H9 (cell line): ENCODE results near the gene GALC. TPM values are rescaled to one million over a fixed set of nuclear protein-coding genes. Genes with fewer than 3 reads are reported as not detected.

ENCODE experiments used
- DNase-seq: peaks from one replicate; pipeline ENCODE4 v3.0.0-alpha.2; 2017
- H2AFZ ChIP-seq: one replicate; pipeline ENCODE4 v1.6.1; 2013; ENCODE audit warnings: mild to moderate bottlenecking, low read length, control low read depth, moderate library complexity
- H2AK5ac ChIP-seq: 2 replicates; pipeline ENCODE4 v1.6.1; 2013; ENCODE audit warnings: low read length, control low read depth, mixed read lengths; ENCODE audit not compliant: insufficient read length
- H2BK120ac ChIP-seq: one replicate; pipeline ENCODE4 v1.6.1; 2013; ENCODE audit warnings: low read depth, mild to moderate bottlenecking, low read length, control low read depth, inconsistent platforms; ENCODE audit not compliant: poor library complexity, severe bottlenecking
- H2BK12ac ChIP-seq: 2 replicates; pipeline ENCODE4 v1.6.1; 2013; ENCODE audit warnings: low read length, control low read depth, mixed read lengths, low read depth; ENCODE audit not compliant: insufficient read length
- H2BK15ac ChIP-seq: 2 replicates; pipeline ENCODE4 v1.6.1; 2013; ENCODE audit warnings: low read depth, low read length, control low read depth
- H2BK20ac ChIP-seq: one replicate; pipeline ENCODE4 v1.6.1; 2013; ENCODE audit warnings: low read depth, mild to moderate bottlenecking, low read length, control low read depth, inconsistent platforms; ENCODE audit not compliant: poor library complexity, severe bottlenecking
- H2BK5ac ChIP-seq: 2 replicates; pipeline ENCODE4 v1.6.1; 2013; ENCODE audit warnings: low read length, control low read depth, mixed read lengths; ENCODE audit not compliant: insufficient read length
- H3K14ac ChIP-seq: 2 replicates; pipeline ENCODE4 v1.6.1; 2013; ENCODE audit warnings: low read length, control low read depth; ENCODE audit not compliant: insufficient read depth
- H3K18ac ChIP-seq: 2 replicates; pipeline ENCODE4 v1.6.1; 2013; ENCODE audit warnings: low read depth, mild to moderate bottlenecking, mixed read lengths, low read length, control low read depth; ENCODE audit not compliant: insufficient read length
- H3K23ac ChIP-seq: 2 replicates; pipeline ENCODE4 v1.6.1; 2013; ENCODE audit warnings: low read length, control low read depth, mixed read lengths, low read depth; ENCODE audit not compliant: insufficient read length
- H3K23me2 ChIP-seq: 2 replicates; pipeline ENCODE4 v1.6.1; 2013; ENCODE audit warnings: low read depth, mild to moderate bottlenecking, mixed read lengths, low read length, control low read depth; ENCODE audit not compliant: insufficient read length, poor library complexity, severe bottlenecking
- H3K27ac ChIP-seq: 2 replicates; pipeline ENCODE4 v1.5.1; 2013; ENCODE audit warnings: low read length, control low read depth, mixed read lengths, low read depth; ENCODE audit not compliant: insufficient read length
- H3K27me3 ChIP-seq: 2 replicates; pipeline ENCODE4 v1.6.1; 2013; ENCODE audit warnings: low read length, control low read depth, inconsistent platforms; ENCODE audit not compliant: insufficient read depth
- H3K4ac ChIP-seq: 2 replicates; pipeline ENCODE4 v1.6.1; 2013; ENCODE audit warnings: low read depth, mild to moderate bottlenecking, control low read depth, inconsistent platforms, low read length, moderate library complexity
- H3K4me1 ChIP-seq: 2 replicates; pipeline ENCODE4 v1.6.1; 2013; ENCODE audit warnings: low read length, control low read depth, inconsistent platforms; ENCODE audit not compliant: insufficient read depth
- H3K4me2 ChIP-seq: 2 replicates; pipeline ENCODE4 v1.6.1; 2013; ENCODE audit warnings: low read length, control low read depth, mixed read lengths; ENCODE audit not compliant: insufficient read length, insufficient read depth
- H3K56ac ChIP-seq: 2 replicates; pipeline ENCODE4 v1.6.1; 2013; ENCODE audit warnings: low read depth, mild to moderate bottlenecking, mixed read lengths, low read length, control low read depth; ENCODE audit not compliant: insufficient read length
- H3K79me1 ChIP-seq: 2 replicates; pipeline ENCODE4 v1.6.1; 2013; ENCODE audit warnings: low read depth, mild to moderate bottlenecking, moderate library complexity, low read length, control low read depth, inconsistent platforms; ENCODE audit not compliant: insufficient read depth, poor library complexity, severe bottlenecking
- H3K79me2 ChIP-seq: 2 replicates; pipeline ENCODE4 v1.6.1; 2013; ENCODE audit warnings: low read length, control low read depth, inconsistent platforms; ENCODE audit not compliant: insufficient read depth
- H3K9ac ChIP-seq: 2 replicates; pipeline ENCODE4 v1.6.1; 2013; ENCODE audit warnings: low read length, control low read depth, mixed read lengths; ENCODE audit not compliant: insufficient read length; ENCODE audit errors: extremely low read depth
- H3K9me3 ChIP-seq: one replicate; pipeline ENCODE4 v1.6.1; 2013; ENCODE audit warnings: low read depth, low read length, inconsistent platforms; ENCODE audit not compliant: control insufficient read depth
- H3T11ph ChIP-seq: one replicate; pipeline ENCODE4 v1.6.1; 2013; ENCODE audit warnings: mild to moderate bottlenecking, low read length, control low read depth, inconsistent platforms
- H4K20me1 ChIP-seq: one replicate; pipeline ENCODE4 v1.6.1; 2013; ENCODE audit not compliant: control insufficient read depth, insufficient read length, insufficient read depth
- H4K5ac ChIP-seq: 2 replicates; pipeline ENCODE4 v1.6.1; 2013; ENCODE audit warnings: low read depth, mild to moderate bottlenecking, mixed read lengths, low read length, control low read depth; ENCODE audit not compliant: insufficient read length
- H4K8ac ChIP-seq: replicated peaks from 2 replicates; pipeline ENCODE4 v1.6.1; 2013; ENCODE audit warnings: low read length, control low read depth, mixed read lengths, low read depth; ENCODE audit not compliant: insufficient read length
- H4K91ac ChIP-seq: 2 replicates; pipeline ENCODE4 v1.6.1; 2013; ENCODE audit warnings: low read depth, mild to moderate bottlenecking, moderate library complexity, mixed read lengths, low read length, control low read depth; ENCODE audit not compliant: insufficient read length
- H3K27ac Mint-ChIP-seq, 3 experiments: 2 replicates in 2 of 3; 3 replicates in 1 of 3; pipeline ENCODE4 v1.8.0; 2020 to 2021; ENCODE audit warnings: mixed read lengths in 3 of 3, mild to moderate bottlenecking in 1 of 3, moderate library complexity in 1 of 3
- H3K27me3 Mint-ChIP-seq: 2 replicates; pipeline ENCODE4 v1.8.0; 2021; ENCODE audit warnings: low read depth, mild to moderate bottlenecking, moderate library complexity, mixed read lengths
- H3K36me3 Mint-ChIP-seq, 3 experiments: 2 replicates in 2 of 3; 3 replicates in 1 of 3; pipeline ENCODE4 v1.8.0; 2020 to 2021; ENCODE audit warnings: low read depth in 3 of 3, mixed read lengths in 3 of 3; ENCODE audit not compliant: insufficient read depth in 1 of 3
- H3K4me1 Mint-ChIP-seq, 2 experiments: 2 replicates each; pipeline ENCODE4 v1.8.0; 2020; ENCODE audit warnings: mixed read lengths in 2 of 2
- H3K4me3 Mint-ChIP-seq, 2 experiments: 2 replicates in 1 of 2; 3 replicates in 1 of 2; pipeline ENCODE4 v1.8.0; 2020 to 2021; ENCODE audit warnings: mild to moderate bottlenecking in 2 of 2, mixed read lengths in 2 of 2, moderate library complexity in 1 of 2
- H3K9me3 Mint-ChIP-seq, 2 experiments: 2 replicates in 1 of 2; 3 replicates in 1 of 2; pipeline ENCODE4 v1.8.0; 2020; ENCODE audit warnings: mild to moderate bottlenecking in 2 of 2, mixed read lengths in 2 of 2, moderate library complexity in 1 of 2
- CTCF ChIP-seq: fragments of 200-600 bp; sonication (generic); conservative IDR thresholded peaks from 3 replicates; pipeline ENCODE4 v1.8.0; 2021; ENCODE audit warnings: antibody characterized with exemption, mild to moderate bottlenecking
- WGBS: extraction: QIAGEN DNeasy Blood & Tissue Kit; methylation state at CpG from one replicate; pipeline ENCODE4 v1.1.7; 2013; ENCODE audit warnings: missing lambda C conversion rate, low lambda C conversion rate, mixed read lengths; ENCODE audit not compliant: insufficient read length; ENCODE audit errors: extremely low coverage; 5-methylcytosine and 5-hydroxymethylcytosine counted together
- total RNA-seq: library from RNA; stranded (reverse); gene quantifications from 2 replicates; pipeline ENCODE4 v1.2.1, GENCODE V29; 2021

Gene GALC
- total RNA-seq, 1 experiment from 2014 or later, result 12.4 TPM

DNA sequence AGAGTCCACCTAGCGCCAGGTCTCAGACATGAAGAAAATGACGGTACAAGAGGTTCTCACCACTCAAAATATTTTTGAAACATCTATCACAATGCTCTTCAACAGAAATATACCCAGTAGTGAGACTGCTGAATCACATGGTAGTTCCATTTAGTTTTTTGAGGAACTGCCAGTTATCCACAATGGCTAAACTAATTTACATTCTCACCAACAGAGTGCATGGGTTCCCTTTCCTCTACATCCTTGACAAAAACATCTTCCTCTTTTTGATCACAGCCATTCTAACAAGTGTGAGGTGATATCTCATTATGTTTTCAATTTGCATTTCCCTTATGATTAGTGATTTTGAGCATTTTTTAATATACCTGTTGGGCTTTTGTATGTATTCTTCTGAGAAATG is 6.3 kb upstream of the GALC start:
- H3K36me3 Mint-ChIP-seq, result no peaks in the 10 kb centered on the region
- no peak for DNase-seq
- Histone ChIP-seq H3T11ph (no peak overlapping the region), H4K91ac (no peak overlapping the region), H2BK20ac (no peak overlapping the region), H3K14ac (no peak overlapping the region), H3K79me2 (no peaks in the 10 kb centered on the region), H3K56ac (no peak overlapping the region), H2AK5ac (no peak overlapping the region), H4K5ac (no peak overlapping the region), H2BK5ac (no peak overlapping the region), H4K8ac (no peak overlapping the region), H2AFZ (no peak overlapping the region), H3K27me3 (no peaks in the 10 kb centered on the region), H3K9ac (no peak overlapping the region), H2BK12ac (no peak overlapping the region), H3K18ac (no peak overlapping the region), H4K20me1 (no peaks in the 10 kb centered on the region), H3K23ac (no peak overlapping the region), H3K4me1 (no peaks in the 10 kb centered on the region), H3K27ac (no peak overlapping the region), H2BK120ac (no peak overlapping the region), H3K9me3 (no peaks in the 10 kb centered on the region), H2BK15ac (no peak overlapping the region), H3K23me2 (no peaks in the 10 kb centered on the region), H3K4me2 (no peak overlapping the region), H3K79me1 (no peaks in the 10 kb centered on the region), H3K4ac (no peak overlapping the region)
- H3K27me3 Mint-ChIP-seq, result peaks cover 2% of the 10 kb centered on the region; the same call in 1 of the 2 replicates
- H3K27ac Mint-ChIP-seq, result no peak overlapping the region
- H3K4me1 Mint-ChIP-seq, result no peaks in the 10 kb centered on the region
- no peak overlapping the region for H3K4me3 Mint-ChIP-seq
- H3K9me3 Mint-ChIP-seq, result no peaks in the 10 kb centered on the region
- no CpG with 5 or more reads among the region's 2 CpGs for WGBS
- TF ChIP-seq CTCF, result no peak
